Mammary epithelial cell (primary cell): ENCODE measurements around the gene NTNG1.

Source experiments
- EZH2 ChIP-seq: IDR thresholded peaks from 2 replicates; pipeline ENCODE4 v1.6.1; 2012; ENCODE audit warnings: low read length, inconsistent platforms, borderline replicate concordance
- TF ChIP-seq, protein P1 (sequence below), 2 donors: IDR thresholded peaks in 1 of 2; conservative IDR thresholded peaks in 1 of 2; 2 replicates each; pipeline ENCODE4 v1.5.1; 2011 to 2012; ENCODE audit warnings: inconsistent platforms in 2 of 2, low read length in 2 of 2, mild to moderate bottlenecking in 2 of 2, control low read depth in 1 of 2, low read depth in 1 of 2; ENCODE audit not compliant: insufficient read depth in 1 of 2; ENCODE audit errors: extremely low read depth in 1 of 2

DNA sequence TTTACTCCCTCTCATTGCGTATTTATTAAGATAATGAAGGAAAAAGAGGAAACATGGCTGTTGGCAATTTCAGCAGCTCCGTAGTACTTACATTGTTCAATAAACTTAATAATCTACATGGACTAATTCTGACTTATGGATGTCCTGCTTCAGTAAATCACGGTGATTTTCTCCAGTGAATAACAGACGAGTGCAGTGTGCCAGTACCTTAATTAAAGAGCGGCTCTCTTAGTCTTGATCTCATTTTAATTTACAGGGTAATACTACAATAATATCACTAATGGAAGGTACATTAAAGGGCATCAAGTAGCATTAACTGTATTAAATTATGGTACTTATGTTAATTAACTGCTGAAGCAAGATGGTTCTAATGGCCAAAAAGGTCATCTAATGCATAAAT, 187.2 kb downstream of the NTNG1 start:
- TF ChIP-seq, protein P1, sequence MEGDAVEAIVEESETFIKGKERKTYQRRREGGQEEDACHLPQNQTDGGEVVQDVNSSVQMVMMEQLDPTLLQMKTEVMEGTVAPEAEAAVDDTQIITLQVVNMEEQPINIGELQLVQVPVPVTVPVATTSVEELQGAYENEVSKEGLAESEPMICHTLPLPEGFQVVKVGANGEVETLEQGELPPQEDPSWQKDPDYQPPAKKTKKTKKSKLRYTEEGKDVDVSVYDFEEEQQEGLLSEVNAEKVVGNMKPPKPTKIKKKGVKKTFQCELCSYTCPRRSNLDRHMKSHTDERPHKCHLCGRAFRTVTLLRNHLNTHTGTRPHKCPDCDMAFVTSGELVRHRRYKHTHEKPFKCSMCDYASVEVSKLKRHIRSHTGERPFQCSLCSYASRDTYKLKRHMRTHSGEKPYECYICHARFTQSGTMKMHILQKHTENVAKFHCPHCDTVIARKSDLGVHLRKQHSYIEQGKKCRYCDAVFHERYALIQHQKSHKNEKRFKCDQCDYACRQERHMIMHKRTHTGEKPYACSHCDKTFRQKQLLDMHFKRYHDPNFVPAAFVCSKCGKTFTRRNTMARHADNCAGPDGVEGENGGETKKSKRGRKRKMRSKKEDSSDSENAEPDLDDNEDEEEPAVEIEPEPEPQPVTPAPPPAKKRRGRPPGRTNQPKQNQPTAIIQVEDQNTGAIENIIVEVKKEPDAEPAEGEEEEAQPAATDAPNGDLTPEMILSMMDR (conservative IDR thresholded peaks at IDR 0.05 in 1 of 2, IDR thresholded peaks at IDR 0.05 in 1 of 2; ENCODE audit: extremely low read depth in 1 of 2, insufficient read depth in 1 of 2, low read depth in 1 of 2, low read length in 2 of 2), result no peak
- no peak for TF ChIP-seq EZH2
